Neural crest cell (in vitro differentiated cells): ENCODE results near the gene FCHO2. TPM values are rescaled to one million over a fixed set of nuclear protein-coding genes. Genes with fewer than 3 reads are reported as not detected.

Experiments
- DNase-seq: peaks from one replicate; pipeline ENCODE4 v3.0.0; 2021; ENCODE audit warnings: low read depth, mixed read lengths, low spot score
- H3K27ac Mint-ChIP-seq: one replicate; pipeline ENCODE4 v1.8.0; 2021; ENCODE audit warnings: mild to moderate bottlenecking, mixed read lengths; ENCODE audit not compliant: unreplicated experiment
- H3K27me3 Mint-ChIP-seq: 2 replicates; pipeline ENCODE4 v1.8.0; 2021; ENCODE audit warnings: low read depth, mild to moderate bottlenecking, mixed read lengths
- H3K36me3 Mint-ChIP-seq: 2 replicates; pipeline ENCODE4 v1.8.0; 2021; ENCODE audit warnings: low read depth, mild to moderate bottlenecking, mixed read lengths
- H3K4me1 Mint-ChIP-seq: 2 replicates; pipeline ENCODE4 v1.8.0; 2021; ENCODE audit warnings: mixed read lengths
- H3K4me3 Mint-ChIP-seq: one replicate; pipeline ENCODE4 v1.8.0; 2021; ENCODE audit warnings: mild to moderate bottlenecking, mixed read lengths
- H3K9me3 Mint-ChIP-seq: 2 replicates; pipeline ENCODE4 v1.8.0; 2021; ENCODE audit warnings: mixed read lengths
- total RNA-seq: library from RNA; stranded (reverse); gene quantifications from 2 replicates; pipeline ENCODE4 v1.2.1, GENCODE V29; 2021
- TF ChIP-seq, protein P1 (sequence below): fragments of 200-600 bp; sonication (generic); conservative IDR thresholded peaks from 2 replicates; pipeline ENCODE4 v1.5.0; 2021; ENCODE audit warnings: antibody characterized with exemption, mild to moderate bottlenecking

Gene FCHO2
- total RNA-seq, 1 donor from 2014 or later, result 11.1 TPM

- no peaks in the 10 kb centered on the region for H3K27me3 Mint-ChIP-seq
- DNase-seq, result no peak
- no peak overlapping the region for H3K4me3 Mint-ChIP-seq
- H3K4me1 Mint-ChIP-seq, result no peaks in the 10 kb centered on the region
- no peak overlapping the region for H3K27ac Mint-ChIP-seq
- no peaks in the 10 kb centered on the region for H3K36me3 Mint-ChIP-seq
- TF ChIP-seq, protein P1, sequence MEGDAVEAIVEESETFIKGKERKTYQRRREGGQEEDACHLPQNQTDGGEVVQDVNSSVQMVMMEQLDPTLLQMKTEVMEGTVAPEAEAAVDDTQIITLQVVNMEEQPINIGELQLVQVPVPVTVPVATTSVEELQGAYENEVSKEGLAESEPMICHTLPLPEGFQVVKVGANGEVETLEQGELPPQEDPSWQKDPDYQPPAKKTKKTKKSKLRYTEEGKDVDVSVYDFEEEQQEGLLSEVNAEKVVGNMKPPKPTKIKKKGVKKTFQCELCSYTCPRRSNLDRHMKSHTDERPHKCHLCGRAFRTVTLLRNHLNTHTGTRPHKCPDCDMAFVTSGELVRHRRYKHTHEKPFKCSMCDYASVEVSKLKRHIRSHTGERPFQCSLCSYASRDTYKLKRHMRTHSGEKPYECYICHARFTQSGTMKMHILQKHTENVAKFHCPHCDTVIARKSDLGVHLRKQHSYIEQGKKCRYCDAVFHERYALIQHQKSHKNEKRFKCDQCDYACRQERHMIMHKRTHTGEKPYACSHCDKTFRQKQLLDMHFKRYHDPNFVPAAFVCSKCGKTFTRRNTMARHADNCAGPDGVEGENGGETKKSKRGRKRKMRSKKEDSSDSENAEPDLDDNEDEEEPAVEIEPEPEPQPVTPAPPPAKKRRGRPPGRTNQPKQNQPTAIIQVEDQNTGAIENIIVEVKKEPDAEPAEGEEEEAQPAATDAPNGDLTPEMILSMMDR, result no peak
- no peaks in the 10 kb centered on the region for H3K9me3 Mint-ChIP-seq
Measured at GRCh38 chr5:73139485-73139884, 183.6 kb downstream of the FCHO2 start.

Other genes with a start within 250 kb of the FCHO2 start
- 172 and 176 TPM in 2 replicates for gene TNPO1, start 139.4 kb upstream of the FCHO2 start, total RNA-seq
- not detected in 2 replicates for gene TMEM171, start 164.5 kb downstream of the FCHO2 start, total RNA-seq
- not detected in 2 replicates for gene TMEM174, start 217.2 kb downstream of the FCHO2 start, total RNA-seq